Erythroblast (primary cell): ENCODE results near the gene IRF7.

Experiments used
- GATA1 ChIP-seq: IDR thresholded peaks from 2 replicates; pipeline ENCODE4 v1.6.1; 2011; ENCODE audit warnings: low read depth, mild to moderate bottlenecking, control low read depth, low read length, moderate library complexity
- POLR2A ChIP-seq: IDR thresholded peaks from 2 replicates; pipeline ENCODE4 v1.6.1; 2011; ENCODE audit warnings: mild to moderate bottlenecking, low read length

- no peak for TF ChIP-seq POLR2A
- TF ChIP-seq GATA1: no peak
Observed at GRCh38 chr11:606245-606644, 9.5 kb downstream of the IRF7 start.
